GM21390 (cell line): Measurements from ENCODE around the gene MORN3.
"Not testable (repeated sequence)": the region's sequence is repeated elsewhere in the genome, so short reads cannot be mapped to it uniquely, and the experiment has no call there.

Experiments used
- ATAC-seq: cut with Tn5 transposase; IDR thresholded peaks from one replicate; pipeline ENCODE4 v1.9.1; 2021; ENCODE audit not compliant: unreplicated experiment

The MORN3 gene

GRCh38 chr12:121693155-121693687 is 23.8 kb upstream of the MORN3 start:
- ATAC-seq: no peak

DNA sequence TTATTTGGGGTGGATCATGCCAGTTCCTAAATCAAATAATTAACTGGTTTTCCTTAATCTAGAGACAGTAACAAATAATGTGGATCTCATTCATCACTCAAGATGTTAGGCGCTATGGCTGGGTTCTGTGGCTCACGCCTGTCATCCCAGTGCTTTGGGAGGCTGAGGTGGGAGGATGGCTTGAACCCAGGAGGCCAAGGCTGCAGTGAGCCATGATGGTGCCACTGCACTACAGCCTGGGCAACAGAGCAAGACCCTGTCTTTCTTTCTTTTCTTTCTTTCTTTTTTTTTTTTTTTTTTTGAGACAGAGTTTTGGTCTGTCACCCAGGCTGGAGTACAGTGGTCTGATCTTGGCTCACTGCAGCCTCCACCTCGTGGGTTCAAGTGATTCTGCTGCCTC is 23.3 kb upstream of the MORN3 start:
- not testable (repeated sequence) for ATAC-seq

GRCh38 chr12:121689430-121689829 is 20.0 kb upstream of the MORN3 start:
- ATAC-seq: no peak

DNA sequence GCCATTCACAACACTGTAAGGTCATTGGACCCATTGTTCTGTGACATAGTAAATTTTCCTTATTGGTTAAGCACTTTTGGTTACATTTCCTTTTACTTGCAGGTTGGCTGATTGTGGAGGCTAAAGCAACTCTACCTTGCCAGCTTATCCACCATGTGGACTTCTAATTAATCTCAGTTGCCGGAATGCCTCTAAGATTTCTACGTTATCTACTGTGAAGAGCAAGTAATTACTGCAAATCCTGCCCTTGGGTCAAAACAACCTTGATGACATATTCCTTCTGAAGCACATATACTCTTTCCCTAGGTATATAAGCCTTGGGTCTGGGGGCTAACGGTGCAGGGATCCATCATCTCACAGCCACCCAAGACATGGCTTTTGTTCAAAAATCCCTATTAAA is 19.5 kb upstream of the MORN3 start:
- ATAC-seq: no peak

DNA sequence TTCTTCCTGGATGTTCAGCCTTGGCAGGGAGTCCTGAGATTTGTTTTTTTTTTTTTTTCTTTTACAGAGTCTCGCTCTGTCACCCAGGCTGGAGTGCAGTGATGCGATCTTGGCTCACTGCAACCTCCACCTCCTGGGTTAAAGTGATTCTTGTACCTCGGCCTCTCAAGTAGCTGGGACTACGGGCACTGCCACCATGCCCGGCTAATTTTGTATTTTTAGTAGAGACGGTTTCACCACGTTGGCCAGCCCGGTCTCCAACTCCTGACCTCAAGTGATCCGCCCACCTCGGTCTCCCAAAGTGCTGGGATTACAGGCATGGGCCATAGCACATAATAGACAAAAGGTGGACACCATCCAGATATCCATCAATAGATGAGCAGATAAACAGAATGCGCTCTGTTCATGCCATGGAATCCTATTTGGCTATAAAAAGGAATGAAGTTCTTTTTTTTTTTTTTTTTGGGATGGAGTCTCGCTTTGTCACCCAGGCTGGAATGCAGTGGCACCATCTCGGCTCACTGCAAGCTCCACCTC is 10.3 kb upstream of the MORN3 start:
- not testable (repeated sequence) for ATAC-seq

- ATAC-seq: no peak
Measured at GRCh38 chr12:121678716-121679300, 9.4 kb upstream of the MORN3 start.

- no peak for ATAC-seq
Measured at GRCh38 chr12:121678305-121678704, 8.9 kb upstream of the MORN3 start.

DNA sequence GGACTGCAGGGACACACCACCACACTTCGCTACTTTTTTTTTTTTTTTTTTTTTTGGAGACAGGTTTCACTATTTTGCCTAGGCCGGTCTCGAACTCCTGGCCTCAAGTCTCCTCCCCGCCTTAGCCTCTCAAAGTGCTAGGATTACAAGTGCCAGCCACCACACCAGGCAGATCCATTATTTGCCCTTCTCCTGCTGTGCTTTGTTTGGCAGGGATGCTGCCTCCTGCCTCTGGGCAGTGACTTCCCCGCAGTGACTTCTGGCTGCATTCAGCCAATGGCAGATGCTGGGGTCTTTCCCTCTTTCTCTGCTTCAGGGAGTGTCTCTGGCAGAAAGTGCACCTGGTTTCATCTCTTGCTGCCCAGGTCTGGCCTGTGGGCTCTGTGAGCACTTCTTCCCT is 6.7 kb upstream of the MORN3 start:
- no peak for ATAC-seq

- ATAC-seq: no peak
Measured at GRCh38 chr12:121673013-121673511, 3.6 kb upstream of the MORN3 start.

DNA sequence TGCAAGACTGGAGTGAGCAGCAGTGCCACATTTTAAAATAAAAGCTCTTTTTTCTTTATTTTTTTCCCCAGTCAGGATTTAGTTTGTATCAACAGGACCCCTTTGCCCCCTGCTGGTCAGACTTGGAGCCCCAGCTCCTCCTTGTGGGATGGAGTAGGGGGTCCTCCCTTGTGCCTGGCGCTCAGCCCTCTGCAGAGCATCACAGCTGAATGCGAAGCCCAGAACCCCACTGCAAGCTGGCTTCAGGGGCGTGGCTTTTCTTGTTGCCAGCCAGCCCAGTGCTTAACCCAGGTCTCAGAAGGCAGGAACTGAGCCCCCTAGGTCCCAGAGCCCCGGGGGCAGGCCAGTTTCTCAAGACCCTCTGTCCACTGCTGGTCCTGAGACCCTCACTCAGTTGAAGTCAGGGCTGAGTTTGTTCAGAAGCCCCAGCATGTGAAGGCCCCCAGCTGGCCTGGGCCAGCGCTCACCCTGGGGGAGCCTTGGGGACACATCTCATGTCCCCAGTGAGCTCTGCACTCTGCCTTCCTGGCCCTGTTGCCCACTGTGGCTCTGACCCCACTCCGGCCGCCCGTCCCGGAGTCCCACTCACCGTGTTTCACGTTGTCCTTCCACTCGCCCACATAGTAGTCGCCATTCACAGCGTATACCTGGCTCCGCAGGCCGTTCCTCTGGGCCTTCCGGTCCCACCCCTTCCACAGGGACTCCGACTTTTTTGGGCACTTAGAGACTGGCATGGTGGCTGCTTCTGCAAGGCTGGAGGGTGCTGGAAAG is 519 bp downstream of the MORN3 start:
- ATAC-seq: no peak

GRCh38 chr12:121666829-121667228 is 2.6 kb downstream of the MORN3 start:
- ATAC-seq: not testable (repeated sequence)

DNA sequence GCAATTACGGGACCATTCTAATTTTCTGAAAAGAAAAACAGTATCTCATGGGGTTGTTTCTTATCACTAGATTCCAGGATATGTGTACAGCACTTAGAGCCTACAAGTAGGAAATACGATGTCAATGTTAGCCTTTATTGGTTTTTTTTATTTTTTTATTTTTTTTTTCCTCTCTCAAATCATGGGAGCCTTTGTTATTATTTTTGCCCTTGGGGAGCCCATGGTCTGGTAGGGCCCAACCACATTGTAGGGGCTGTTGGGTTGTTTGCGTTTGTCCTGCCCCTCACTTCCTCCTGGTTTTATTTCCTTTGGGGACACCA is 5.9 kb downstream of the MORN3 start:
- ATAC-seq: no peak

DNA sequence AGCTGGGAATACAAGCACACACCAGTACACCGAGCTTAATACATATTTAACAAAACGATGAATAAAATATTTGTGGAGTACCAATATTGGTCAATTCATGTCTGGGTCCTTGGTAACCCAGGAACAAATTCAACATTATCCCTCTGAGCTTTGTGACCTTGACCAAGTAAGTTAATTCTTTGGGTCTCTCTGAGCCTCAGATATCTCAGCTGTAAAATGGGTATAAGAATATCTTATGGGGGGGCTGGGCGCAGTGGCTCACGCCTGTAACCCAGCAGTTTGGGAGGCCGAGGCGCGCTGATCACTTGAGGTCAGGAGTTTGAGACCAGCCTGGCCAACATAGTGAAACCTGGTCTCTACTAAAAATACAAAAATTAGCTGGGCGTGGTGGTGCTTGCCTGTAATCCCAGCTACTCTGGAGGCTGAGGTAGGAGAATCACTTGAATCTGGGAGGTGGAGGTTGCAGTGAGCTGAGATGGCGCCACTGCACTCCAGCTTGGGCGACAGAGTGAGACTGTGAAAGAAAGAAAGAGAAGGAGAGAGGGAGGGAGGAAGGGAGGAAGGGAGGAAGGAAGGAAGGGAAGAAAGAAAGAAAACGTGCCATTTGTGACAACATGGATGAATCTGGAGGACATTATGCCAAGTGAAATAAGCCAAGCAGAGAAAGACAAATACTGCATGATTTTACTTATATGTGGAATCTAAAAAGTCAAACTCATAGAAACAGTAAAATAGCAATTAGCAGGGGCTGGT is 7.9 kb downstream of the MORN3 start:
- ATAC-seq: not testable (repeated sequence)

- no peak for ATAC-seq
Measured at GRCh38 chr12:121657305-121658008, 12.0 kb downstream of the MORN3 start.

- ATAC-seq: no peak
Measured at GRCh38 chr12:121656122-121656521, 13.3 kb downstream of the MORN3 start.

DNA sequence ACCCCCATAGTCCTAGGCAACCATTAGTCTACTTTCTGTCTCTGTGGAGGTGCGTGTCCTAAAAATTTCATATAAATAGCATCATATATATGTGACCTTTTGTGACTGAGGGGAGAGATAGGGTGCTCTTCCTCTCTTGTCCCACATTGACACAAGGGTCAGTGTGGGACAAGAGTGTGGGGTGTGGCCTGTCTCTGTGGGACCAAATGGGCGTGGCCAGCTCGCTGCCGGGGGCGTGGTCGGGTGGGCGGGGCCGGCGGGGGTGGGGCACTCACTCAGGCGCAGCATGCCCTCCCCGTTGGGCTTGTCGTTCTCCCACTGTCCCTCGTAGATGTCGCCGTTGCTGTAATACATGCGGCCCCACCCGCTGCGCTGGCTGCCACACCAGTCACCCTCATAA is 15.5 kb downstream of the MORN3 start:
- no peak for ATAC-seq

GRCh38 chr12:121652767-121653497 is 16.5 kb downstream of the MORN3 start:
- no peak for ATAC-seq

GRCh38 chr12:121651320-121651719 is 18.1 kb downstream of the MORN3 start:
- ATAC-seq: no peak

GRCh38 chr12:121649819-121650353 is 19.6 kb downstream of the MORN3 start:
- ATAC-seq: no peak

GRCh38 chr12:121649322-121649721 is 20.1 kb downstream of the MORN3 start:
- ATAC-seq: no peak
